SH-SY5Y (cell line): ENCODE measurements around the gene SLC6A13.

Source experiments
- GATA2 ChIP-seq: IDR thresholded peaks from 2 replicates; pipeline ENCODE4 v1.6.1; 2011; ENCODE audit warnings: mild to moderate bottlenecking, low read depth, low read length
- GATA3 ChIP-seq: IDR thresholded peaks from 2 replicates; pipeline ENCODE4 v1.6.1; 2011; ENCODE audit warnings: low read depth, mild to moderate bottlenecking, low read length, moderate library complexity

DNA sequence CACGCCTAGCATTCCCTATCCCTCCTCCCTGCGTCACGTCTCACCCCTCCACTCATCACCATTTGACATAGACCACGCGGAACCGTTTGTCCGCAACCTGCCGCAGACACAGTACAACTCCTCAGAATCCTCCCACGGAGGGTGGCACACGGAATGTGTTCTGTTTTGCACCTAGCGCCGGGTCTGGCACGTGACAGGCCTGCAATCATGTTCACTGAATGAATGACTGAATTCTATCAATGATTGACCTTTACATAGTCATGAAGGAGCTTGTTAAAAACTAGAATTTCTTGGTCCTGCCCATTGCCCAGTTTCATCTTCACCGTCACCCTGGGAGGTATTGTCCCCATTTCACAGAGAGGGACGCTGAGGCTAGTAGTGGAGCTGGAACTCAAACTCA, 53.4 kb downstream of the SLC6A13 start:
- TF ChIP-seq GATA3 (no peak), GATA2 (no peak)
